Neural progenitor cell (in vitro differentiated cells): ENCODE measurements around the gene B3GALT5. TPM values are rescaled to one million over a fixed set of nuclear protein-coding genes. Genes with fewer than 3 reads are reported as not detected.

Experiments
- DNase-seq: peaks from one replicate; pipeline ENCODE4 v3.0.0-alpha.2; 2016; ENCODE audit warnings: low spot score
- H2AFZ ChIP-seq: fragments of 200-600 bp; sonication (generic); replicated peaks from 2 replicates; pipeline ENCODE4 v1.6.1; 2016; ENCODE audit warnings: antibody characterized with exemption
- H3F3A ChIP-seq: fragments of 200-600 bp; sonication (generic); 2 replicates; pipeline ENCODE4 v1.6.1; 2016; ENCODE audit warnings: antibody characterized with exemption, low read depth
- H3K27ac ChIP-seq: fragments of 200-600 bp; sonication (generic); 2 replicates; pipeline ENCODE4 v1.5.1; 2016; ENCODE audit warnings: mild to moderate bottlenecking
- H3K27me3 ChIP-seq: fragments of 200-600 bp; sonication (generic); 2 replicates; pipeline ENCODE4 v1.6.1; 2016; ENCODE audit warnings: mild to moderate bottlenecking, moderate library complexity
- H3K36me3 ChIP-seq: fragments of 200-600 bp; sonication (generic); 2 replicates; pipeline ENCODE4 v1.5.1; 2016
- H3K4me1 ChIP-seq: fragments of 200-600 bp; sonication (generic); 2 replicates; pipeline ENCODE4 v1.6.1; 2016; ENCODE audit warnings: mixed run types
- H3K4me2 ChIP-seq: fragments of 200-600 bp; sonication (generic); 2 replicates; pipeline ENCODE4 v1.6.1; 2016
- H3K4me3 ChIP-seq: fragments of 200-600 bp; sonication (generic); 2 replicates; pipeline ENCODE4 v1.5.1; 2016
- H3K79me2 ChIP-seq: fragments of 200-600 bp; sonication (generic); 2 replicates; pipeline ENCODE4 v1.6.1; 2016; ENCODE audit warnings: low read depth
- H3K9ac ChIP-seq: fragments of 200-600 bp; sonication (generic); 2 replicates; pipeline ENCODE4 v1.6.1; 2016
- H3K9me3 ChIP-seq: fragments of 200-600 bp; sonication (generic); 2 replicates; pipeline ENCODE4 v1.5.1; 2016; ENCODE audit warnings: low read depth
- H4K20me1 ChIP-seq: fragments of 200-600 bp; sonication (generic); 2 replicates; pipeline ENCODE4 v1.6.1; 2016; ENCODE audit warnings: low read depth
- H3K27ac Mint-ChIP-seq: 3 replicates; pipeline ENCODE4 v1.8.0; 2021; ENCODE audit warnings: mixed read lengths
- H3K27me3 Mint-ChIP-seq: 2 replicates; pipeline ENCODE4 v1.8.0; 2022; ENCODE audit warnings: low read depth, mild to moderate bottlenecking, inconsistent platforms, moderate library complexity, mixed read lengths; ENCODE audit not compliant: insufficient read depth
- H3K36me3 Mint-ChIP-seq: 3 replicates; pipeline ENCODE4 v1.8.0; 2021; ENCODE audit warnings: mixed read lengths
- H3K4me1 Mint-ChIP-seq: 3 replicates; pipeline ENCODE4 v1.8.0; 2021; ENCODE audit warnings: mixed read lengths
- H3K4me3 Mint-ChIP-seq: 3 replicates; pipeline ENCODE4 v1.8.0; 2021; ENCODE audit warnings: mild to moderate bottlenecking, moderate library complexity, mixed read lengths
- H3K9me3 Mint-ChIP-seq: 3 replicates; pipeline ENCODE4 v1.8.0; 2020; ENCODE audit warnings: mixed read lengths
- CTCF ChIP-seq: fragments of 200-600 bp; sonication (generic); IDR thresholded peaks from 2 replicates; pipeline ENCODE4 v1.5.1; 2017; ENCODE audit warnings: antibody characterized with exemption, mild to moderate bottlenecking
- EZH2 ChIP-seq: fragments of 200-600 bp; sonication (generic); IDR thresholded peaks from 2 replicates; pipeline ENCODE4 v1.6.1; 2017; ENCODE audit warnings: antibody characterized with exemption, mild to moderate bottlenecking, moderate library complexity
- EZH2phosphoT487 ChIP-seq: fragments of 200-600 bp; sonication (generic); IDR thresholded peaks from 2 replicates; pipeline ENCODE4 v1.6.1; 2017; ENCODE audit warnings: antibody characterized with exemption
- total RNA-seq: library from RNA; depleted of rRNA; stranded (reverse); fragments of >200 nt; gene quantifications from 2 replicates; pipeline ENCODE4 v1.2.3, GENCODE V29; 2015; ENCODE audit warnings: low replicate concordance

Gene B3GALT5
- total RNA-seq, 1 donor from 2014 or later, result 1.3 TPM

GRCh38 chr21:39648879-39649278 is 36.1 kb downstream of the B3GALT5 start:
- H3K9ac ChIP-seq, result no peak overlapping the region
- H3K4me3 ChIP-seq, result no peak overlapping the region
- H2AFZ ChIP-seq, result no peak overlapping the region
- Mint-ChIP-seq H3K4me1 (peaks cover 10% of the 10 kb centered on the region), H3K9me3 (peaks cover 12% of the 10 kb centered on the region), H3K27ac (no peak overlapping the region), H3K4me3 (no peak overlapping the region), H3K27me3 (peaks cover 3% of the 10 kb centered on the region), H3K36me3 (peaks cover 17% of the 10 kb centered on the region)
- H3K27ac ChIP-seq, result no peak overlapping the region
- H3K79me2 ChIP-seq, result no peaks in the 10 kb centered on the region
- TF ChIP-seq EZH2phosphoT487, result no peak
- TF ChIP-seq EZH2, result no peak
- no peak for TF ChIP-seq CTCF
- DNase-seq, result no peak
- H3K9me3 ChIP-seq, result no peaks in the 10 kb centered on the region
- H3K27me3 ChIP-seq, result no peaks in the 10 kb centered on the region
- H4K20me1 ChIP-seq, result no peaks in the 10 kb centered on the region
- H3F3A ChIP-seq, result no peaks in the 10 kb centered on the region
- H3K4me2 ChIP-seq, result no peak overlapping the region
- peaks cover 12% of the 10 kb centered on the region for H3K4me1 ChIP-seq
- H3K36me3 ChIP-seq, result no peaks in the 10 kb centered on the region

GRCh38 chr21:39649526-39649925 is 36.8 kb downstream of the B3GALT5 start:
- H3K4me1 Mint-ChIP-seq, result peaks cover 5% of the 10 kb centered on the region
- no peaks in the 10 kb centered on the region for H3K36me3 ChIP-seq
- no peak overlapping the region for H3K27ac Mint-ChIP-seq
- H3K4me3 Mint-ChIP-seq, result no peak overlapping the region
- no peak overlapping the region for H2AFZ ChIP-seq
- no peak overlapping the region for H3K4me3 ChIP-seq
- no peak overlapping the region for H3K9ac ChIP-seq
- H4K20me1 ChIP-seq, result no peaks in the 10 kb centered on the region
- H3K36me3 Mint-ChIP-seq, result peaks cover 21% of the 10 kb centered on the region
- H3K9me3 ChIP-seq, result no peaks in the 10 kb centered on the region
- peaks cover 17% of the 10 kb centered on the region for H3K9me3 Mint-ChIP-seq
- no peak overlapping the region for H3K4me2 ChIP-seq
- TF ChIP-seq CTCF (no peak), EZH2 (no peak)
- H3K27me3 Mint-ChIP-seq, result peaks cover 2% of the 10 kb centered on the region
- H3K27ac ChIP-seq, result no peak overlapping the region
- no peak for DNase-seq
- H3K79me2 ChIP-seq, result no peaks in the 10 kb centered on the region
- no peaks in the 10 kb centered on the region for H3K27me3 ChIP-seq
- H3F3A ChIP-seq, result no peaks in the 10 kb centered on the region
- H3K4me1 ChIP-seq, result peaks cover 5% of the 10 kb centered on the region

GRCh38 chr21:39650306-39650705 is 37.6 kb downstream of the B3GALT5 start:
- TF ChIP-seq CTCF (no peak), EZH2phosphoT487 (no peak), EZH2 (no peak)
- no peak for DNase-seq
- Histone ChIP-seq H3K27ac (no peak overlapping the region), H3K4me2 (no peak overlapping the region), H3K36me3 (no peaks in the 10 kb centered on the region), H3K27me3 (no peaks in the 10 kb centered on the region), H3K4me3 (no peak overlapping the region), H3K9me3 (no peaks in the 10 kb centered on the region), H3K79me2 (no peaks in the 10 kb centered on the region), H2AFZ (no peak overlapping the region), H3K4me1 (peaks cover 5% of the 10 kb centered on the region), H3F3A (no peaks in the 10 kb centered on the region), H3K9ac (no peak overlapping the region), H4K20me1 (no peaks in the 10 kb centered on the region)
- Mint-ChIP-seq H3K27me3 (peaks cover 2% of the 10 kb centered on the region), H3K27ac (no peak overlapping the region), H3K36me3 (peaks cover 23% of the 10 kb centered on the region), H3K9me3 (peaks cover 18% of the 10 kb centered on the region), H3K4me1 (no peaks in the 10 kb centered on the region), H3K4me3 (no peak overlapping the region)

- no peak for TF ChIP-seq EZH2
- no peak for TF ChIP-seq CTCF
- no peak for TF ChIP-seq EZH2phosphoT487
- no peak overlapping the region for H3K27ac ChIP-seq
- H3K4me3 Mint-ChIP-seq, result no peak overlapping the region
- H3K27me3 Mint-ChIP-seq, result peaks cover 2% of the 10 kb centered on the region
- no peaks in the 10 kb centered on the region for H3K36me3 ChIP-seq
- H3K27ac Mint-ChIP-seq, result no peak overlapping the region
- H3K4me2 ChIP-seq, result no peak overlapping the region
- no peaks in the 10 kb centered on the region for H3K27me3 ChIP-seq
- H3K4me1 Mint-ChIP-seq, result no peaks in the 10 kb centered on the region
- H3K9ac ChIP-seq, result no peak overlapping the region
- no peak overlapping the region for H2AFZ ChIP-seq
- H3K79me2 ChIP-seq, result no peaks in the 10 kb centered on the region
- H3F3A ChIP-seq, result no peaks in the 10 kb centered on the region
- peaks cover 18% of the 10 kb centered on the region for H3K9me3 Mint-ChIP-seq
- no peak for DNase-seq
- H3K4me1 ChIP-seq, result peaks cover 5% of the 10 kb centered on the region
- H4K20me1 ChIP-seq, result no peaks in the 10 kb centered on the region
- H3K4me3 ChIP-seq, result no peak overlapping the region
- peaks cover 23% of the 10 kb centered on the region for H3K36me3 Mint-ChIP-seq
- H3K9me3 ChIP-seq, result no peaks in the 10 kb centered on the region
Measured at GRCh38 chr21:39650801-39651200, 38.1 kb downstream of the B3GALT5 start.
